GM12875 (cell line): ENCODE results near the gene SERPINE1.

ENCODE experiments used
- H3K4me3 ChIP-seq: one replicate; pipeline ENCODE4 v1.5.1; 2011; ENCODE audit warnings: low read depth, low read length, control low read depth
- TF ChIP-seq, protein P1 (sequence below): IDR thresholded peaks from 2 replicates; pipeline ENCODE4 v1.5.1; 2011; ENCODE audit warnings: low read depth, mild to moderate bottlenecking, control low read depth, inconsistent platforms, low read length, moderate library complexity, borderline replicate concordance; ENCODE audit not compliant: insufficient read depth

The SERPINE1 gene

DNA sequence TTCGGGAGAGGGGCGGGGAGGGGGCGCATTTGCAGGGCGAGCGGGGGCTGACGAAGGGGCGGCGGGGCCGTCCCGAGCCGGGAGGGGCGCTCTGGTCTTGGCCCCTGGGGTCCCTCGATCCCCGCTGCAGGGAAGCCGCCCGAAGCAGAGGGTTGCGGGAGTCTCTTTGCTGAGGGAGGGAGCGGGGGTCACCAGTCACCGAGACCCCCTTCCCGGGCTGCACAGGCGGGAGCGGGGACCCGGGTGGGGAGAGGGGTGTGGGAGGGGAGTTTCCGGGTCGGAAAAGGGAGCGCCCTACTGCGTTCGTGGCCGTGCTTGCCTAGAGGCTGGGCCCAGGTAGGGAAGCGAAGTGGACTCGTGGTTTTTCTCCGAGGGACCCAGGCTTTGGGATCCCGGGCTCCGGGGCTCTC lies 27.8 kb downstream of the SERPINE1 start:
- peak overlapping the region; percentile 83 for H3K4me3 ChIP-seq
- TF ChIP-seq, protein P1, sequence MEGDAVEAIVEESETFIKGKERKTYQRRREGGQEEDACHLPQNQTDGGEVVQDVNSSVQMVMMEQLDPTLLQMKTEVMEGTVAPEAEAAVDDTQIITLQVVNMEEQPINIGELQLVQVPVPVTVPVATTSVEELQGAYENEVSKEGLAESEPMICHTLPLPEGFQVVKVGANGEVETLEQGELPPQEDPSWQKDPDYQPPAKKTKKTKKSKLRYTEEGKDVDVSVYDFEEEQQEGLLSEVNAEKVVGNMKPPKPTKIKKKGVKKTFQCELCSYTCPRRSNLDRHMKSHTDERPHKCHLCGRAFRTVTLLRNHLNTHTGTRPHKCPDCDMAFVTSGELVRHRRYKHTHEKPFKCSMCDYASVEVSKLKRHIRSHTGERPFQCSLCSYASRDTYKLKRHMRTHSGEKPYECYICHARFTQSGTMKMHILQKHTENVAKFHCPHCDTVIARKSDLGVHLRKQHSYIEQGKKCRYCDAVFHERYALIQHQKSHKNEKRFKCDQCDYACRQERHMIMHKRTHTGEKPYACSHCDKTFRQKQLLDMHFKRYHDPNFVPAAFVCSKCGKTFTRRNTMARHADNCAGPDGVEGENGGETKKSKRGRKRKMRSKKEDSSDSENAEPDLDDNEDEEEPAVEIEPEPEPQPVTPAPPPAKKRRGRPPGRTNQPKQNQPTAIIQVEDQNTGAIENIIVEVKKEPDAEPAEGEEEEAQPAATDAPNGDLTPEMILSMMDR, result no peak

DNA sequence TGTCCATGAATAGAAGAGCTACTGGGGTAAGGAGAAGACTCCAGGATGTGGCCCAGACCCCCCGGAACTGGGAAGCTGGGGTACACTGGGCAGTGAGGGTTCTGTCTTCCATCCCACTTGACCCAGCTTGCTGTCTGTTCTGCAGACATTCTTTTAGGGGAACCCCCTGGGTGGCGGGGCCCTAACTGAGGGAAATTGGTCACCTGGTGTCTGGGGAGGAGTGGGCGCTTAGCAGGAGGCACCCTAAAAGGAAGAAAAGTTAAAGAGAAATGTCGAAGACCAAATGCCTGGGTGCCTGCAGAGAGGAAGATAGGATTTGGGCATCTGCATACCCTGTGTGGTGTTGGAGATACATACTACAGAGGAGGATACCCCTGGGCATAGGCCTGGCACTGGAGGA lies 28.4 kb downstream of the SERPINE1 start:
- TF ChIP-seq, protein P1, result no peak
- H3K4me3 ChIP-seq, result peak overlapping the region; percentile 83

DNA sequence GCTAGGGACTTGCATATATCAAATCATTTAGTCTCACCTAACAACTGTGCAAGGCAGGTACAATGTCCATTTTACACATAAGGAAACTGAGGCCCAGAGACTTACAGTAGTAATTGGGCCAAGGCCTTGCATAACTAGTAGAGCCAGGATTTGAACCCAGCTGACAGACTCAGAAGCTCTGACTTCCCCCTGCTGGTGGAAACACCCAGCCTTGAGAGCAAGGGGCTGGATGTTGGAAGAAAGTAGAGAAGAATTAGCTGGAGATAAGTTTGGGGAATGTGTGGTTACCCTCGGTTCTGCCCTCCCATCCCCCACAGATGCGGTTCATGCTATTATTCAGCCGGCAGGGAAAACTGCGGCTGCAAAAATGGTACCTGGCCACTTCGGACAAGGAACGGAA lies 29.4 kb downstream of the SERPINE1 start:
- TF ChIP-seq, protein P1, result no peak
- H3K4me3 ChIP-seq, result no peak overlapping the region

DNA sequence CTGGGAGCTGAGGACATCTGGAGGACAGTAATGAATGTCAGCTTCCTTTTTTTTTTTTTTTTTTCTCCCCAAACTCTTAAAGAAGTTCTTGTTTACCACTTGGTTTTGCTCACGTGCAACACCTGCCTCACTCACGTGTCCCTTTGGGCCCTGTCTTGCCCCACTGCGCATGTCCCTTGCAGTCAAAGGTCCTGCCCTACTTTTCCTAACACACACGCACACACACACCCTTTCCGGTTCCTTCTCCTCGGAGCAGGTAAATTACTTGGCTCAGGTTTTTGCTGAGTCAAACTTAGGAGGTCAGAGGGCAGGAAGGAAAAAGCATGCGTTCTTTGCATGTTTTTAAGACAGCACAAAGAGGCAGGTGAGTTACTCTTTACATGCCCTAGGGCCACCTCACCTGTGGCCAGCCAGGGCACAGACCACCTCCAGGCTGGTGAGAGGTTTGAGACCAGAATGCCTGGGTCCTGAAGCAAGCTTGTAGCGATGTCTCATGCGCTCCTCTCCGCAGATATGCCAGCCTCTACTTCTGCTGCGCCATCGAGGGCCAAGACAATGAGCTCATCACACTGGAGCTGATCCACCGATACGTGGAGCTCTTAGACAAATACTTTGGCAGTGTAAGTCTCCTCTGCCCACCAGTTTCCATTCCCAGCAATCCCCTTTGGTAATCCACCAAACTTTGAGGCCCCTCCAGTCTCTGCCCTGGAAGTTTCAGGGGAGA lies 30.1 kb downstream of the SERPINE1 start:
- no peak overlapping the region for H3K4me3 ChIP-seq
- TF ChIP-seq, protein P1, result no peak

DNA sequence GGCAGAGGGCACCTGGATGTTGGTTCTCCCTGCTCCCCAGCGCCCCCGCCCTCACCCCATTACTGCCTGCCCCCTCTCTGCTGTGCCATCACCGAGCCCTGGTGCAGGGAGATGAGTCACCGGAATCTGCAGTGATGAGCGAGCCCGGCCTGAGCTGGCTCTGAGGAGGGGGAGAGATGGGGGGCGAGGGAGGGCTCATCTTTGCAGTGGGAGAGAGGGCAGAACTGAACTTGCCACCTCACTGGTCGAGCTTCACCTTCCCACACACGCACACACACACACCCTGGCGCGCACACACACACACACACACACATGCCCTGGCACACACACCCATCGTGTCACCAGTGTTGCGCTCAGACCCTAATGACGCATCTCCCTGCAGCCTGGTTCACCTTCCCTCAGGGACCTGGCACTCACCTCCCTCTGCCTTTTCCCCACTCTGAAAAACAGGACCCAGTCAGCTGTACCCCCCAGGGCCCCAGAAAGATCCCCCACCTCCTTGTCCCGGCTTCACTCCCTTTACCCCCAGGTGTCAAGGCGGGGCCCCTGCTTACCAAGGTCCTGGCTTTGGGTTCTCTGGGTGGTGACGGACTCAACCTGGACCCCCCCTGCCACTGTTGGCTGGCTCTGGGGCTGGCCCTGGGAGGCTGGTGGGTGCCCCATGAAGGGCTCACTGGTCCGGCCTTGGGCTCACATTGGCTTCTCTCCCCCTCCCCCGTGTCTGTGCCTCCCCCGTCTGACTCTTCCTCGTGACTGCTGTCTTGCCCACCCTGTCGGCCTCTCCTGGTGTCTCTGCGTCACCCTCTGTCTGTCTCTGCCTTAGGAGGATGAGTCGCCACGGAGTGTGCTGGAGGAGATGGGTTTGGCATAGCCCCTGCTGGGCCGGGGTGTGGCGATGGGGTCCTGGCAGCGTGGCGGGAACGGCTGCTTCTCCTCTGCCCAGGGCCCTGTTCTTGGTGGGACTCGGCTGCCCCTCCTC lies 33.1 kb downstream of the SERPINE1 start:
- no peak overlapping the region for H3K4me3 ChIP-seq
- TF ChIP-seq, protein P1, result no peak

DNA sequence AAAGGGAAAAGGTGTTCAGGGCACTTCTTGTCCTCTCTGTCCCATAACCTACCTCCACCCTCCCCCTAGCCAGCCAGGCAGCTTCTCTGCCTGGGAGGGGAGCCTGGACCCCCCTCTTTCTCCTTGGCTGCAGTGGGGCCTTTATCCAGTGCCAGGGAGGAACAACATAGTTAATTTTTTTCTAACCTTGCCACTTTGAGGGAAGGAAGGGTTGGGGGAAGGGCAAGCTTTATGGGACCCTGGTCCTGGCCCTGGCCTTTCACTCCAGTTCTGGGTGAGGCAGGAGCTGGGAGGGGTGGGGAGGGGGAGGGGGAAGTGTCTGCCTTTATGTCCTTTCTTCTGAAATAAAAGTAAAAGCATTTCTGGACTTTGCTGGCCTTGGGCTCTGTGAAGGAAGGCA lies 34.0 kb downstream of the SERPINE1 start:
- H3K4me3 ChIP-seq, result no peak overlapping the region
- TF ChIP-seq, protein P1, result no peak
